Measurements from ENCODE around the gene IDH1.
"Not testable (repeated sequence)": the region's sequence is repeated elsewhere in the genome, so short reads cannot be mapped to it uniquely, and the experiment has no call there.

Gene IDH1

DNA sequence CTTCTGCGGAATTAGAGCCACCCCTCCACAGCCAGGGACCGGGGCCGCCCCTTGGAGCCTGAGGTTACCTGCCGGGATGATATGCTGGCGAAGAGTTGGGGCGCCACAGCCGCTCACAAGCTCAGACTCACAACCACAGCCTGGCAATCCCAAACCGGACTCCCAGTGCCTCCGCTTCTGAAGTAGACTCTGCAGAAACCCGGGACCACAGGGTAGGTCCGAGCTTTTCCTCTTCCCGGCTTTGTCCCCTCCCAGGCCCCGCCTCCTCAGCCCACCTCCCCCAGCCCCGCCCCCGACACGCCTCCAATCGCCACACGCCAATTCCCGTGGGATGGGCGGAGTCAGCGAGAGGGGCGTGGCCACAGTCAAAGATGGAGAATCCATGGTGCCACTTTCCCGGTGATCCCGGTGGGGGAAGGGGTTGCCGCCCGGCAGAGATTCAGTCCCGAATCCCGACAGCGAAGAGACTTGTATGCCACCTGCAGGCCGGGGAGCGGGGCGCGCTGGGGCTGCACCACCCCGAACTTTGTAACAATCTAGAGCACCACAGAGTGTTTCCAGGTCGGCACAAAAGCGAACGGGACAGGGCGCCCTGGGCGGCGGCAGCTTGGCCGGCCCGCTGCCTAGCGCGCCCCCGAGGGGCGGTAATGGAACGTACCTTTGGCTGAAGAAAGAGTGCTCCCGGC is at the start of gene IDH1:
IDH1 (minus strand) TSS at position 201 of the 686 bp plus-strand sequence. CDS start 3,520 bp downstream, outside the sequence.
- peak; percentile 81 for DNase-seq

DNA sequence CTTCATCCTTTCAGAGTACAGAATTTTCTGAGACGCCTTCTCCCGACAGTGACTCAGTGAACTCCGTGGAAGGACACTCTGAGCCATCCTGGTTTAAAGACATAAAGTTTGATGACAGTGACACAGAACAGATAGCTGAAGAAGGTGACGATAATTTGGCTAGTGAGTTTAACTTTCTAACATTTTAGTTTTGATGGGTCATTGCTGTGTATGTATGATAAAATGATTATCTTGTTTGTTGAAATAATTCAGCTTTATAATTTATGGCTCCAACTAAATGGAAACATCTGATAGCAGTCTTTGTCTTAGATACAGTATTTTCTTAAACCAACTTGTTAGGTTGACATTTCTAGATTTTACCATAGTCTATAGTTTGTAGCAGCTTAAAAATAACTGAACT is 49.3 kb upstream of the IDH1 start:
- no peak for DNase-seq

DNA sequence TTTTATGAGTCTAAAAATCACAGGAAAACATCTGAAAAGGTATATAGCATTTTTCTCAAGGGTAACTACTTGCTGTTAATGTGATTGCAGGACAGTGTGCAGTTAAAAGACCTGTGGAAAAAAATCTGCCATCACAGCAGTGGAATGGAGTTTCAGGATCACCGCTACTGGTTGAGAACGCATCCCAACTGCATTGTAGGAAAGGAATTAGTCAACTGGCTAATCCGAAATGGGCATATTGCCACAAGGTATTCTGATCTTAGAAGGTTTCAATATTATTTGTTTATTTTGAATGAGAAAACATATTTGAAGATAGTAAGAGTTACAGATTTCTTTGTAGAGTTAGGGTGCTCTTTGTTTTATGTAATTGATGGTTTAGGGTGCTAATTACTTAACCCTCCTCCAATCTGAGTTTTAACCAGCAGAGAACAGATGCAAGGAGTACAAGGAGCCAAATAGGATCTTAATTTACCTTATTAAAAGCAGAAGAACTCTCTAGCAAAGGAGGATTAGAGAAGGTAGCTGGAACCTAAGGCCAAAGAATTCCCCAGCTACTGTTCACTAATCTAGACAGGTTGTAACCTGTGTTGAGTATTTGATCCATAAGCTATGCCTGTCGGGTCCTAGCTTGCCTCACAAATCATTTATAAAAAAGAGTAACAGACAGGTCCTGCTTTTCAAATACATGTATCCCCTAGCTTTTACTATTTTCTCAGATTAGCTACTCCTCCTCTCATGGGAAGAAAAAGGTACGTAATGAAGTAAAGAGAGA is 46.2 kb upstream of the IDH1 start:
- no peak for DNase-seq

DNA sequence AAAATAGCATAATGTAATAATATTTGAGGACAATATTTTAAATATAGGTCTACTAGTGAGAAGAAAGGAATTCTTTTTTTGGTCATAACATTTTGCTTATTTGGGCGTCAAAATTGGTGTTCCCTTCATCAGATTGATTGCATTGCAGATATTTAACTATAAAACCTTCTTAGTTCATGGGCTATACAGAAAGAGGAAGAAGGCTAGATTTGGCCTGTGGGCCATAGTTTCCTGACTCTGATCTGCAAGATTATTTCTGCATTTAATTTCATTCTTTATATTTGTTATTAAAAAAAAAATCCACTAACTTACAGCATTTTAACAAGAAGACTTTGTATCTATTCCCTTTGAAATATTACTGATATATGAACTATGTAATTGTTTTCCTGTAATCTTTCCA is 43.1 kb upstream of the IDH1 start:
- peak; percentile 12 for DNase-seq

DNA sequence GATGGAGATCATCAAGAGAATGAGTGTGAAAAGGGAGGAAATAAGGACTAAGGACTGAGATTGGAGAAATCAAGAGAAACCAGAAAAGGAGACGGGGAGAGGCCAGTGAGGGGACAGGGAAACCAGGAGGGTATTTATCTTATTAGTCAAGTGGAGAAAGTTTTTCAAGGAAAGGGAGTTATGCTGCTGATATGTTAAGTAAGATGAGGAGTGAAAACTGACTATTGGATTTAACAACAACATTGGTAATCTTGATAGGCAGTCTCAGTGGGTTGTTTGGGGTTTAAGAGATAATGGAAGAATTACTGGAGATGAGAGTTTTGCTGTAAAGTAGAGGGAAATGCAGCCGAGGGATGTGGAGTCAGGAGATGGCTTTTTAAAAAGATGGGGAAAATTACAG is 41.7 kb upstream of the IDH1 start:
- DNase-seq, result no peak

DNA sequence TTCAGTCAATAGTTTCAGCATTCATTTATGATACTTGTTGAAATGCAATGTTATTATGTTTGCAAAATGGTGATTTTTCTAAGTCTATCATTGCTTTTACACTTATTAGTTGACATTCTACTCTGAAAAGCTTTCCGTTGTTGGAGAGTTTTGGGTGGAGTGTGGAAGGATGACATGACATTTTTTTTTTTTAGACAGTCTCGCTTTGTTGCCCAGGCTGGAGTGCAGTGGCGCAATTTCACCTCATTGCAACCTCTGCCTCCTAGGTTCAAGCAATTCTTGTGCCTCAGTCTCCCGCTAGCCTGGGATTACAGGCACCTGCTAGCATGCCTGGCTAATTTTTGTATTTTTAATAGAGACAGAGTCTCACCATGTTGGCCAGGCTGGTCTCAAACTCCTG is 41.0 kb upstream of the IDH1 start:
- DNase-seq, result no peak

DNA sequence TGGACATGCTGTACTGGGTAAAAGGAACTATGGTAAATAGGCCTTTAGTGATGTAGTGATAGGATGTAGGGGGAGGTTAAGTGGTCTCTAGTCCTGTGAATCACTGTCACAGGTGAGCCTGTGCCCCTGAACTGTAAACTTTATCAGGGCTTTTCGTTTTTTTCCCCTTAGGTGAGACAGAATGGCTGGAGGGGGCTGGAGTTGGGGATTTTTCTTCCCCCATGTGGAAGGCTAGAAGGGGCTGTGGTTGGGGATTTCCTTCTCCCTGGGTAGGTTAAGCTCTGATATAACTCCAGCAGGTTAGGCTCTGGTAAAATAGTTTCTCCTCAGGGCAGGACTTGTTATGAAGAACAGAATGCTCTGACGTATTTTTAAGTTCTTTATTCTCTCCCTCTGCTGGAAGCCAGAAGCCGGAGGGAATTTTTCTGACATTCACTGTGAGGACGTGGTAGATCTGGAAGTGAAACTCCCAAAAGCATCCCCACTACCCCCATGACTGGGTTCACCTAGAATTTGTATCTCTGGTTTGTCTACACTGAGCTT is 39.7 kb upstream of the IDH1 start:
- DNase-seq, result no peak

DNA sequence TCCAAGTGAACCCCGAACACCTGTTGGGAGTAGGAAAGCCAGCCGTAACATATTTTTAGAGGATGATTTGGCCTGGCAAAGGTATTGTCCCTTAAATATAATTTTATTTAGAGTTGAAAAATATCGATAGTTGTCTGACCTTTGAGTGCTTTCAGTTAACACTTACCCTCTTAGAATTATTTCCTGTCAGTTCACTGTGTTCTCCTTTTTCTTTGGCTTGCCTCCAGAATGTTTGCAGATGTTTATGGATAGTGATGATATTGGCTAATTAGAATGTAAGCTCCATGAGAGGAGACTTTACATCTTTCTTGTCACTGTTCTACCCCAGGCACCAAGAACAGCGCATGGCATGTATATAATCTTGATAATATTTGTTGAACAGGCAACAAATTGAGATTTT is 31.0 kb upstream of the IDH1 start:
- peak; percentile 72 for DNase-seq

DNA sequence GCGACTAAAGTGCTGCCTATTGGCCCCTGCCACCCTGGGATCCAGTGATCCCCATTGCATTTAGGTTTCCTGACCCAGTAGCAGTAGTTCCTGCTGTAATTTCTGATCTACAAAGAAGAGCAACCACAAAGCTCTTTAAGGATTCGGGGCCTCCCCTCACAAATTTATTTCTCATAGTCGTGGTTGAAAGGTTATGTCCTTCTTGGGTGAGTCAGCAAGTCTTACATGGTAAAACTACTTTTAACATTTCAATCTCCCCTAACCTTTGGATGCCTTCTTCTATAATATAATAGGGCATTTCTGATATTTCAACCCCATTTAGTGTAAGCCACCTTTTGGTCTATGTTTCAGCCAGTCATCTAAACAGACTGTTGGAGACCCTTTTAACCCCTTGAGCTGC is 26.1 kb upstream of the IDH1 start:
- DNase-seq, result peak; percentile 65

DNA sequence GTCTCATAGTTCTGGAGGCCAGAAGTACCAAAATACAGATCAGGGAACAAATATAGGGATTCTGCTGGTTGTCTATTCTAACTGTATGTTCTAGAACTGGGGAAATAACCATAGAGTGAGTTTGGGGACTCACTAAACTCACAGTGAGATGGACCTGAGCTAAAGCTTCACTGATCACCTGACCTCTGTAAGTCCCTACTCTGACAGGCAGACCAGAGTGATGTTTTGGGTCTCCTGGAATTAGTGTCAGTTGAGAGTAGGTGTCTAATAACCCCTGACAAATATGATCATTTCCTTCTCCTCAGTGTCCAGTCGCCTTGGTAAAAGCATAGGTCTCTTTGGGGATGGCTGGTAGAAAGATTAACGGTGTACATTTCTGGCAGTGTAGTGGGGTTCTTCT is 25.4 kb upstream of the IDH1 start:
- DNase-seq, result no peak

DNA sequence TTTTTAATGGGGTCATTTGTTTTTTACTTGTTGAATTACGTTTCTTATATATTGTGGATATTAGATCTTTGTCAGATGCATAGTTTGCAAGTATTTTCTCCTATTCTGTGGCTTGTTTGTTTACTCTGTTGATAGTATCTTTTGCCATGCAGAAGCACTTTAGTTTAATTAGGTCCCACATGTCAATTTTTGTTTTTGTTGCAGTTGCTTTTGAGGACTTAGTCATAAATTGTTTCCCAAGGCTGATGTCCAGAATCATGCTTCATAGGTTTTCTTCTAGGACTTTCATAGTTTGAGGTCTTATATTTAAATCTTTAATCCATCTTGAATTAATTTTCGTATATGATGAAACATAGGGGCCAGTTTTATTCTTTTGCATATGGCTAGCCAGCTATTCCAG is 24.4 kb upstream of the IDH1 start:
- DNase-seq, result no peak

DNA sequence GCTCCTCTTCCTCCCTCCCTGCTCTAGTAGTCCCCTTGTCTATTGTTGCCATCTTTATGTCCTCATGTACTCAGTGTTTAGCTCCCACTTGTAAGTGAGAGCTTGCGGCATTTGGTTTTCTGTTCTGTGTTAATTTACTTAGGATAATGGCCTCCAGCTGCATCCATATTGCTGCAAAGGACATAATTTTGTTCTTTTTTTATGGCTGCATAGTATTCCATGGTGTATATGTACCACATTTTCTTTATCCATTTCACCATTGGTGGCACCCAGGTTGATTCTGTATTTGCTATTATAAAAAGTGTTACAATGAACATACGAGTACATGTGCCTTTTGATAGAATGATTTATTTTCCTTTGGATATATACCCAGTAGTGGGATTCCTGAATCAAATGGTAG is 23.7 kb upstream of the IDH1 start:
- no peak for DNase-seq

DNA sequence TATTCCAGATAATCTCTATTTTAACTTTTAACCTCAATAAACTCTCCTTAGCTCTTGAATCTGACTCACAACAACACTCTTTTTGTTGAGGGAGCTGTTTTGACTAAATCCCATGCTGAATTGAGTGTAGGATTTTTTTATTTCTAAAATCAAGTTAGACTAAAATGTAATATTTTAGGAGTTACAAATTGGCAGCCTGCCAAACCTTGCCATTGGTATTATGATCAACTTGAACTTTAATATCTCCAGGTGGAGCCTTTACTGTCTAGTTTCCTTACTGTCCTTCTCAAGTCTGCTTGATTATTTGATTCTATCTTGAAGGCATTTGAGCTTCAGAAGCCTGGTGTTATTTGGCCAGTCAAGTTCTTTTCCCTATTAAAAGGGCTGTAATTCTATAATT is 19.9 kb upstream of the IDH1 start:
- DNase-seq, result no peak

DNA sequence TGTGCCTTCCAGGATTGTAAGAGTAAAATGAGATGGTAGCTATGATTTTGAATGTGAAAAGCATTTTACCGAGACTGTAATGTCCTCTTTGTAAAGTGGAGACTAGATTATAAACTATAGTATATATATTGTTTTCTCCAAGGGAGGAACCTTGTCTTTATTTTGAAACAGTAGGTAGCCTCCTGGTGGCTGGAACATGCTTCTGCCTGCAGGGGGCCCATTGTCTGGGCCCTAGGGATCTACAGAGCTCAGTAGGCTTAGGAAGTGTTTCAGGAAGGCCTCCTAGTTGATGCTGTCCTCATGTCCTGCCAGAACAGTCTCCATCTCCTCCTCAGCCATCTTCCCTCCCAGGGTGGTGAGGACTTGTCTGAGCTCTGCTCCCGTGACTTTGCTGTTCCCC is 14.2 kb upstream of the IDH1 start:
- peak; percentile 24 for DNase-seq

DNA sequence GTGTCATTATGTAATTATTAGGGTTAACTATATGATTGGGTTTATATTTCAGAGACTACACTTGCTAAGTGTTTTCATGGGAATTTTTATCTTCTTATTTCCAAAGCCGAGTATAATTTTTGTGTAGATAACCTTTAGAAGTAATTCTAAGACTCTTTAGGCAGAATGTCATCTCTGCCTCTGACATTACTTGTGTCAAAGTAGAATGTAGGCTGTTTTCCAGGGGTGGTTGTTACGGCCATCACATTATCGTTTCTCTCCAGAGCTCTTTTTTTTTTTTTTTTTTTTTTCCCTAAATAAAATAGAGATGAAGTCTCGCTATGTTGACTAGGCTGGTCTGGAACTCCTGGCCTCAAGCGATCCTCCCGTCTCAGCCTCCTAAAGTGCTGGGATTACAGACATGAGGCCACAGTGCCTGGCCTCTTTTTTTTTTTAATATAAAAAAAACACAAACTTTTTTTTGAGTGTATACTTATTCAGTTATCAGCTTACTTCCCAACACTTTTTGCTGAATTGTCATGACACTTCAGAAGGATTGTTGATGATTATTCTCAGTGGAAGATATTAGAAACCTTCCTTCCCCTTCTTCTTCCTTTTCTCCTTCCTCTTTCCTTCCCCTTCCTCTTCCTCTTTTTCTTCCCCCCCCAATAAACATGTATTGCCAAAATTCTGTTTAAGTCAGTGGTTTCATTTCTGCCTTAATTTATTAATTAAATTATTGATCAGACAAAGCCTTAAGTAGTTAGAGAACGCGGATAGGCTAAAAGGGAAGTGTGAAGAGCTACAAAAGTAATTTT is 13.5 kb upstream of the IDH1 start:
- peak; percentile 62 for DNase-seq

DNA sequence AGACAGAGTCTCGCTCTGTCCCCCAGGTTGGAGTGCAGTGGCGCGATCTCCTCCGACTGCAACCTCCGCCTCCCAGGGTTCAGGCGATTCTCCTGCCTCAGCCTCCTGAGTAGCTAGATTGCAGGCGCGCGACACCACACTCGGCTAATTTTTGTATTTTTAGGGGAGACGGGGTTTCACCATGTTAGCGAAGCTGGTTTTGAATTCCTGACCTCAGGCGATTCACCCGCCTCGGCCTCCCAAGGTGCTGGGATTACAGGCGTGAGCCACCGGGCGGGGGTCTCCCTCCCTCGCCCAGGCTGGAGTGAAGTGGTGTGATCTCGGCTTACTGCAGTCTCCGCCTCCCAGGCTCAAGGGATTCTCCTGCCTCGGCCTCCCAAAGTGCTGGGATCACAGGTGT is 12.7 kb upstream of the IDH1 start:
- DNase-seq, result not testable (repeated sequence)

DNA sequence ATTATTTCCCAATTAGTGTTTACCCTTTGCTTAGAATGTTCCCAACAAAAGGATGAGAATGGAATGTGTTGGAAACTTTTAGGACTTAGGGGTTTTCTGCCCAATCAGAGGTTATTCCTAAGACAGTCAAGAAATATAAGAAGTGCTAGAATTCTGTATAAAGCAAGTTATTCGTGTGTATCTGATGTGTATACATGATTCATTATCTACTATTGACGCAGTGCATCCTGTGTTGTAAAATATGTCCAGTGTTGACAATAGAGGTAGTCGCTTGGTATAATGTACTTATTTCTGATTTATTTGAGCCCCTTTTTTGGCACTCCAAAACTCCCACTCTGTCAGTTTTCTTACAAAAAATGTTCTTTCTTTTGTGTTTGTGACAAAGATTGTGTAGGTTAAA is 12.1 kb upstream of the IDH1 start:
- no peak for DNase-seq

DNA sequence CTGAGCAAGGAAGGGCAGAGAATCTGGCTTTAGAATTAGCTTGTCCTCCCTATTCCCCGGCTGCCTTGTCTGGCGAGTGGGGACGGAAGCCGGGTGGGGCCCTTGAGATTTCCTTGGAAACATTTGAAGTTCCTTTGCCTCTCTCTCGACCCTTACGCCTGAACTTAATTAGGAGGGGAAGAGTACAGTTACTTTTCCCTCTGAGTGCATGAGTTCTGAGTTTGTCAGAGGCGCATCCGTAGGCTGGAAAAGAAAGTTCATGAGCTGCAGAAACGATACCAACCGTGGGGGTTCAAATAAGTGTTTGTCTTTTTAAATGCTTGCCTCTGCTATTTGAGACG is 11.7 kb upstream of the IDH1 start:
- no peak for DNase-seq

DNA sequence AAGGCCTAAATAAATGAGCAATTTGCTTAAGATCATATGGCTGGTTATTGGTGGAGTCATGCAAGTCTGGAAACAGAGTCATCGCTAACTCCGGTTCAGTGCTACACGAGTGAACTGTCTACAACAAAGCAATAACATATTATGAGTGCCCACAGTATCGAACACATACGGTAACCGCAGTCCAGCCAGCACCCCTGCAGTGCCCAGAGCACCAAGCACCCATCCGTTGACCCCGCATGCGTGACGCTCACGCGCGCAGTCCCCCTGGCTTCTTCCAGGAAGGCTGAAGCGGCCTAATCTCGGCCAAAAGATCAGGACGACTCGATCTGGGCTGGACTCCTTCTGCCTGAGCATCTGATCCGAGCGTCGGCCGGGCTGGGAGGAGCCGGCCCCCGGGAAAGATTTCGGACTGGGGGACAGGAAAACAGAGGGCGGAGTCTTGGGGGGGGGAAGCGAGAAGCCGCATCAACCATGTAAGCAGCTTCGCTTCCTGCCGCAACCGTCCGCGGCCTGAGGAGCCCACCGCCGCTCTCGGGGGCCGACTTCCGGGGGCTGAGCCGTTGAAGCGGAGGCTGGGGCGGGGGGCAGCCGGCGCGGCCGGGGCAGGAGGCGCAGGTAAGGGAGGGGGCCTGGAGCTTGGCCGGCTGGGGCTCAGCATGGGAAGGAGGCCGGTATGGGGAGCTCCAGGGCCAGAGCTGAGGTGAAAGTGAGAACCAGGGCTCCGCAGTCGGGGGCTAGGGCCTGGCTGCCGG is 11.1 kb upstream of the IDH1 start, which contains the start of gene PIKFYVE:
PIKFYVE (plus strand) TSS at position 455 of the 752 bp plus-strand sequence. CDS start 5,265 bp downstream, outside the sequence.
- peak; percentile 99 for DNase-seq

DNA sequence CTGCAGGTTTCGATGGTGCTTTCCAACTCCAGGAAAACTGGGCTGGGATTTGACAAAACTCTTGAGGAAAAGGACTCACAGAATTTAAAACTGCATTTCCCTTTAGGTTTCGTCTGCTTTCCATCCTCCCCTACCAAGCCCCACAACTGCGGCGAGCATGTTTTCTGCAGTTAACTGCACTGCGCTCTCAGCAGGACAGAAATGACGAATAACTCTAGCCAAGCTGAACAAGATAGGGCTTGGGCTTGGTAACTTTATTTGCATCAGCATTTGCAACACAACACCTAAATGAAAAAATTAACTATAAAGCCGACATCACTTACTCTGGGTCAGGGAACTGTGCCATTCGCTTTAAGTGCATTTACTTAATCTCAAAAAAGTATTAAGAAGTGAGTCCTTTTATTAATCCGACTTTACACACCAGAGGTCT is 10.5 kb upstream of the IDH1 start:
- DNase-seq, result peak; percentile 62

DNA sequence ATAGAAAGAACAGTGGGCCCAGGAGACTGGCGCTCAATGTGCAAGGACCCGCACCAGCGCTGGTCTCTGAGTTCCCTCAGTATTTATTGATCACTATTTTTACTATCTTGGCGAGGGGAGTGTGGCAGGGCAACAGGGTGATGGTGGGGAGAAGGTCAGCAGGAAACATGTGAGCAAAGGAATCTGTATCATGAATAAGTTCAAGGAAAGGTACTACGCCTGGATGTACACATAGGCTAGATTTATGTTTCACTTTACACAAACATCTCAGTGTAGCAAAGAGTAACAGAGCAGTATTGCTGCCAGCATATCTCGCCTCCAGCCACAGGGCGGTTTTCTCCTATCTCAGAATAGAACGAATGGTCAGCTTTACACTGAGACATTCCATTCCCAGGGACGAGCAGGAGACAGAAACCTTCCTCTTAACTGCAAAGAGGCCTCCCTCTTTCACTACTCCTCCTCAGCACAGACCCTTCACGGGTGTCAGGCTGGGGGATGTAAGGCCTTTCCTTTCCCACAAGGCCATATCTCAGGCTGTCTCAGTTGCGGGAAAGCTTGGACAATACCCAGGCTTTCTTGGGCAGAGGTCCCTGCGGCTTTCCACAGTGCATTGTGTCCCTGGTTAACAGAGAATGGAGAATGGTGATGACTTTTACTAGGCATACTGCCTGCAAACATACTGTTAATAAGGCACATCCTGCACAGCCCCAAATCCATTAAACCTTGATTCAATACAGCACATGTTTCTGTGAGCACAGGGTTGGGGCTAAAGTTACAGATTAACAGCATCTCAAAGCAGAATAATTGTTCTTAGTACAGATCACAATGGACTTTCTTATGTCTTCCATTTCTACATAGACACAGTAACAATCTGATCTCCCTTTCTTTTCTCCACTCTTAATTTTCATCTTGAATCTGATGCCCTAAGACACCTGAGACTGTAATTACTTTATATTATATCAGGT is 2.3 kb upstream of the IDH1 start:
- DNase-seq, result not testable (repeated sequence)

Measured in MV-4-11 (cell line).